Esophagus muscularis mucosa (tissue), 4 donors: Measurements from ENCODE around the gene RHOXF2B.
"Not testable (repeated sequence)": the region's sequence is repeated elsewhere in the genome, so short reads cannot be mapped to it uniquely, and the experiment has no call there.

Source experiments
- CTCF ChIP-seq, 3 experiments: fragments of 200-600 bp in 2 of 3; fragments of 450-650 bp in 1 of 3; sonication (generic) in 2 of 3; IDR thresholded peaks; one replicate each; pipeline ENCODE4 v1.5.1; 2017 to 2019; ENCODE audit warnings: antibody characterized with exemption in 3 of 3, mild to moderate bottlenecking in 2 of 3, moderate library complexity in 1 of 3
- EP300 ChIP-seq: sonication (generic); formaldehyde crosslinking; IDR thresholded peaks from one replicate; pipeline ENCODE4 v1.6.1; 2017; ENCODE audit warnings: antibody characterized with exemption
- POLR2A ChIP-seq: fragments of 450-650 bp; IDR thresholded peaks from one replicate; pipeline ENCODE4 v1.6.1; 2017; ENCODE audit warnings: antibody characterized with exemption, moderate library complexity, mild to moderate bottlenecking, low read depth
- POLR2AphosphoS5 ChIP-seq, 2 donors: sonication (generic); formaldehyde crosslinking; IDR thresholded peaks; one replicate each; pipeline ENCODE4 v1.6.1; 2017; ENCODE audit warnings: antibody characterized with exemption in 2 of 2

- not testable (repeated sequence) for TF ChIP-seq CTCF (IDR thresholded peaks at IDR 0.05); POLR2A; EP300; POLR2AphosphoS5 (IDR thresholded peaks at IDR 0.05)
Measured at GRCh38 chrX:120040176-120040575, 37.3 kb downstream of the RHOXF2B start.
